ENCODE measurements around the gene BTN3A1.

BTN3A1 gene

DNA sequence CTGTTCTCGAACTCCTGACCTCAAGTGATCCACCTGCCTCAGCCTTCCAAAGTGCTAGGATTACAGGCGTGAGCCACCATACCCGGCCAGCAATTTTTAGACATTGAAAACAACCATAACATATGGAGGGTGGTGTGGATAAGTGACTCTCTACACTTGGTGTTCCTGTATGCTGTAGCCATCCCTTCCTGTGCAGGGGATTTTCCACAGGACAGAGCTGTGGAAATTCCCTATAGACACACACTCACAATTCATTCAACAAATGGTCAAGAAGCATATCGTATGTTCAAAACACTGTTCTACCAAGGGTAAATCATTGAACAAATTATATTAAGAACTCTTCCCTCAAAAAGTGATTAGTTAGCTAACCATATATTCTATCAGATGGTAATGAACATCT is 61.9 kb downstream of the BTN3A1 start:
- TF ChIP-seq, protein P1, sequence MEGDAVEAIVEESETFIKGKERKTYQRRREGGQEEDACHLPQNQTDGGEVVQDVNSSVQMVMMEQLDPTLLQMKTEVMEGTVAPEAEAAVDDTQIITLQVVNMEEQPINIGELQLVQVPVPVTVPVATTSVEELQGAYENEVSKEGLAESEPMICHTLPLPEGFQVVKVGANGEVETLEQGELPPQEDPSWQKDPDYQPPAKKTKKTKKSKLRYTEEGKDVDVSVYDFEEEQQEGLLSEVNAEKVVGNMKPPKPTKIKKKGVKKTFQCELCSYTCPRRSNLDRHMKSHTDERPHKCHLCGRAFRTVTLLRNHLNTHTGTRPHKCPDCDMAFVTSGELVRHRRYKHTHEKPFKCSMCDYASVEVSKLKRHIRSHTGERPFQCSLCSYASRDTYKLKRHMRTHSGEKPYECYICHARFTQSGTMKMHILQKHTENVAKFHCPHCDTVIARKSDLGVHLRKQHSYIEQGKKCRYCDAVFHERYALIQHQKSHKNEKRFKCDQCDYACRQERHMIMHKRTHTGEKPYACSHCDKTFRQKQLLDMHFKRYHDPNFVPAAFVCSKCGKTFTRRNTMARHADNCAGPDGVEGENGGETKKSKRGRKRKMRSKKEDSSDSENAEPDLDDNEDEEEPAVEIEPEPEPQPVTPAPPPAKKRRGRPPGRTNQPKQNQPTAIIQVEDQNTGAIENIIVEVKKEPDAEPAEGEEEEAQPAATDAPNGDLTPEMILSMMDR (IDR thresholded peaks at IDR 0.05): no peak
- H3K4me3 ChIP-seq: no peak overlapping the region
- H3K27ac ChIP-seq: no peak overlapping the region
- no peak for DNase-seq (ENCODE audit: low spot score)

DNA sequence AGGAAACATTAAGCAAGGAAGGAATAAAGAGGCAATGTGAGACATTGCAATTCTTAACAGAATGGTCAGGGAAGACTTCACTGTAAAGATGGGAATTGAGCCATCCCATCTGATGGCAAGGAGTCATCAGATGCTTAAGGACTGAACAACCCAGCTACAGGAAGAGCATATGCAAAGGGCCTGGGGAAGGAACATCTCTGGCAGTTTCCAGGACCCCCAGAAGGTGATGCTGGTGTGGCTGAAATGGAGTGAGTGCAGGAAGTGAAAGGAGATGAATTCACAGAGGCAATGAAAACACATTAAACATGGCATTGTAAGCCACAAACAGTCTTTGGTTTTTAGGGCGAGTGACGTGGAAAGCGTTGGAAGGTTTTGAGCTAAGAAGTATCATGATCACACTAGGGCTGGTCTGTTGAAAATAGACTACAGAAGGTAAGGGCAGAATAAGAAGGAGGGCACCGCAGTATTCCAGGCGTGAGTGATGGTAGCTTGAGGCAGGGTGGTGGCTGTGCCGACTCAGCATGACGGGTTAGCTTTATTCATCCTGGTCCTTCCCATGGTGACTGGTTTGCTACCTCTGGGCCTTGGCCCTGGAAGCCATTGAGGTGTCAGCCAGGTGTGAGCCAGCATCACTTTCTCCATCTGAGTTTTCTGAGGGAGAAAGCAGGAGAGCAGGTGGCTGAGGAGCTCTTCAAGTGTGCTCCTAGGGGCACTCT is 62.5 kb downstream of the BTN3A1 start:
- DNase-seq (ENCODE audit: low spot score): no peak
- TF ChIP-seq, protein P1 (IDR thresholded peaks at IDR 0.05): no peak
- Histone ChIP-seq H3K4me3 (no peak overlapping the region), H3K27ac (no peak overlapping the region)

All from coronary artery (tissue), 2 donors.